RPMI8226 (cell line): Measurements from ENCODE around the gene GPR68.
"Not testable (repeated sequence)": the region's sequence is repeated elsewhere in the genome, so short reads cannot be mapped to it uniquely, and the experiment has no call there.

ENCODE experiments used
- DNase-seq: peaks from one replicate; pipeline ENCODE4 v3.0.0-alpha.2; 2015

GPR68 gene

GRCh38 chr14:91252871-91253794, 8.6 kb upstream of the GPR68 start:
- DNase-seq = peak; percentile 27

- DNase-seq = no peak
Measured at GRCh38 chr14:91250912-91251311, 6.4 kb upstream of the GPR68 start.

GRCh38 chr14:91249841-91250616, 5.5 kb upstream of the GPR68 start:
- DNase-seq = peak; percentile 90

- DNase-seq = peak; percentile 63
Measured at GRCh38 chr14:91246051-91246852, 1.7 kb upstream of the GPR68 start.

- DNase-seq = not testable (repeated sequence)
Measured at GRCh38 chr14:91245616-91246015, 1.1 kb upstream of the GPR68 start.

GRCh38 chr14:91245029-91245428, 525 bp upstream of the GPR68 start:
- DNase-seq = no peak

GRCh38 chr14:91243074-91243471, 1.4 kb downstream of the GPR68 start:
- no peak for DNase-seq

GRCh38 chr14:91242635-91243034, 1.9 kb downstream of the GPR68 start:
- DNase-seq = no peak

- peak; percentile 73 for DNase-seq
Measured at GRCh38 chr14:91241863-91242262, 2.6 kb downstream of the GPR68 start.

GRCh38 chr14:91238661-91239060, 5.8 kb downstream of the GPR68 start:
- no peak for DNase-seq

- no peak for DNase-seq
Measured at GRCh38 chr14:91238085-91238484, 6.4 kb downstream of the GPR68 start.

GRCh38 chr14:91237219-91237618, 7.3 kb downstream of the GPR68 start:
- DNase-seq = no peak

- DNase-seq = no peak
Measured at GRCh38 chr14:91235841-91236240, 8.7 kb downstream of the GPR68 start.

- DNase-seq = no peak
Measured at GRCh38 chr14:91234791-91235114, 9.8 kb downstream of the GPR68 start.

- DNase-seq = no peak
Measured at GRCh38 chr14:91233936-91234790, 10.3 kb downstream of the GPR68 start.

- no peak for DNase-seq
Measured at GRCh38 chr14:91232603-91233002, 11.9 kb downstream of the GPR68 start.

GRCh38 chr14:91232052-91232451, 12.5 kb downstream of the GPR68 start:
- DNase-seq = no peak

- no peak for DNase-seq
Measured at GRCh38 chr14:91231446-91231845, 13.1 kb downstream of the GPR68 start.

GRCh38 chr14:91230397-91231035, 14.0 kb downstream of the GPR68 start:
- no peak for DNase-seq

GRCh38 chr14:91229743-91230200, 14.7 kb downstream of the GPR68 start:
- peak; percentile 10 for DNase-seq

- no peak for DNase-seq
Measured at GRCh38 chr14:91229005-91229382, 15.5 kb downstream of the GPR68 start.
